Trophoblast cell (in vitro differentiated cells and primary cell): Measurements from ENCODE around the gene P2RY11.
A peak's percentile ranks its signal among the peaks of the same experiment; 100 is the strongest.

Source experiments
- DNase-seq, 2 donors: peaks; one replicate each; pipeline ENCODE4 v3.0.0-alpha.2; 2016
- H2AFZ ChIP-seq: 2 replicates; pipeline ENCODE4 v1.6.1; 2013; ENCODE audit warnings: low read length, moderate library complexity, mild to moderate bottlenecking; ENCODE audit not compliant: insufficient read depth, poor library complexity
- H2AK5ac ChIP-seq: 2 replicates; pipeline ENCODE4 v1.6.1; 2013; ENCODE audit warnings: mild to moderate bottlenecking, low read length
- H2BK120ac ChIP-seq: 2 replicates; pipeline ENCODE4 v1.6.1; 2013; ENCODE audit warnings: low read length, mild to moderate bottlenecking, moderate library complexity; ENCODE audit not compliant: insufficient read depth, poor library complexity
- H2BK12ac ChIP-seq: 2 replicates; pipeline ENCODE4 v1.6.1; 2013; ENCODE audit warnings: mild to moderate bottlenecking, low read length, moderate library complexity
- H2BK5ac ChIP-seq: 2 replicates; pipeline ENCODE4 v1.6.1; 2013; ENCODE audit warnings: low read length, low read depth, moderate library complexity, mild to moderate bottlenecking; ENCODE audit not compliant: poor library complexity
- H3K14ac ChIP-seq: 2 replicates; pipeline ENCODE4 v1.6.1; 2013; ENCODE audit warnings: mild to moderate bottlenecking, low read length
- H3K18ac ChIP-seq: 2 replicates; pipeline ENCODE4 v1.6.1; 2013; ENCODE audit warnings: mild to moderate bottlenecking, low read length
- H3K23ac ChIP-seq: 2 replicates; pipeline ENCODE4 v1.6.1; 2013; ENCODE audit warnings: low read length
- H3K27ac ChIP-seq: 2 replicates; pipeline ENCODE4 v1.5.1; 2013; ENCODE audit warnings: low read depth, mild to moderate bottlenecking, inconsistent platforms, low read length, moderate library complexity
- H3K27me3 ChIP-seq: 2 replicates; pipeline ENCODE4 v1.6.1; 2013; ENCODE audit warnings: inconsistent platforms, mild to moderate bottlenecking, low read length, moderate library complexity; ENCODE audit not compliant: insufficient read depth
- H3K36me3 ChIP-seq, 2 experiments: 1 replicate in 1 of 2; 2 replicates in 1 of 2; pipeline ENCODE4 v1.6.1; 2013; ENCODE audit warnings: low read length in 2 of 2, mild to moderate bottlenecking in 2 of 2, moderate library complexity in 1 of 2; ENCODE audit not compliant: insufficient read depth in 2 of 2, control insufficient read depth in 1 of 2
- H3K4ac ChIP-seq: 2 replicates; pipeline ENCODE4 v1.6.1; 2013; ENCODE audit warnings: low read depth, mild to moderate bottlenecking, low read length, moderate library complexity
- H3K4me1 ChIP-seq, 2 experiments: 1 replicate in 1 of 2; 2 replicates in 1 of 2; pipeline ENCODE4 v1.6.1; 2013; ENCODE audit warnings: low read length in 2 of 2, mild to moderate bottlenecking in 2 of 2, moderate library complexity in 1 of 2; ENCODE audit not compliant: insufficient read depth in 2 of 2, control insufficient read depth in 1 of 2
- H3K4me2 ChIP-seq: 2 replicates; pipeline ENCODE4 v1.6.1; 2013; ENCODE audit warnings: inconsistent platforms, mild to moderate bottlenecking, low read length, moderate library complexity
- H3K4me3 ChIP-seq: 2 replicates; pipeline ENCODE4 v1.5.1; 2013; ENCODE audit warnings: mild to moderate bottlenecking, low read depth, low read length, inconsistent platforms
- H3K79me1 ChIP-seq: one replicate; pipeline ENCODE4 v1.6.1; 2013; ENCODE audit warnings: low read length
- H3K79me2 ChIP-seq: 2 replicates; pipeline ENCODE4 v1.6.1; 2013; ENCODE audit warnings: low read length, mild to moderate bottlenecking; ENCODE audit not compliant: control insufficient read depth, insufficient read depth, poor library complexity
- H3K9ac ChIP-seq: 2 replicates; pipeline ENCODE4 v1.6.1; 2013; ENCODE audit warnings: mild to moderate bottlenecking, low read length
- H3K9me3 ChIP-seq: 2 replicates; pipeline ENCODE4 v1.6.1; 2013; ENCODE audit warnings: low read depth, mild to moderate bottlenecking, control low read depth, inconsistent platforms, low read length; ENCODE audit not compliant: insufficient read depth
- H4K12ac ChIP-seq: 2 replicates; pipeline ENCODE4 v1.6.1; 2013; ENCODE audit warnings: low read depth, mild to moderate bottlenecking, low read length, moderate library complexity
- H4K8ac ChIP-seq: 2 replicates; pipeline ENCODE4 v1.6.1; 2013; ENCODE audit warnings: low read depth, mild to moderate bottlenecking, low read length, moderate library complexity
- H4K91ac ChIP-seq: one replicate; pipeline ENCODE4 v1.6.1; 2013; ENCODE audit warnings: low read depth, mild to moderate bottlenecking, low read length, moderate library complexity
- WGBS: extraction: QIAGEN DNeasy Blood & Tissue Kit; methylation state at CpG from one replicate; pipeline ENCODE4 v1.1.7; 2013; ENCODE audit warnings: missing lambda C conversion rate; ENCODE audit not compliant: insufficient read length, insufficient coverage; ENCODE audit errors: extremely low coverage; 5-methylcytosine and 5-hydroxymethylcytosine counted together

P2RY11 gene

GRCh38 chr19:10122045-10122444 is 10.6 kb downstream of the P2RY11 start:
- Histone ChIP-seq H3K36me3 (peaks cover 19 to 36% of the 10 kb centered on the region in 2 experiments), H3K4me2 (no peak overlapping the region), H3K4me3 (no peak overlapping the region), H2BK120ac (no peak overlapping the region), H2AFZ (no peak overlapping the region), H3K4ac (no peak overlapping the region), H3K9me3 (peaks cover 4% of the 10 kb centered on the region), H2BK5ac (no peak overlapping the region), H3K79me2 (peaks cover 8% of the 10 kb centered on the region), H3K9ac (no peak overlapping the region), H3K27ac (no peak overlapping the region), H3K14ac (no peak overlapping the region), H3K4me1 (peaks cover 5 to 6% of the 10 kb centered on the region in 2 experiments), H4K91ac (no peak overlapping the region), H3K27me3 (no peaks in the 10 kb centered on the region), H4K8ac (no peak overlapping the region), H3K18ac (no peak overlapping the region), H3K23ac (no peak overlapping the region), H4K12ac (no peak overlapping the region), H2AK5ac (no peak overlapping the region), H3K79me1 (peaks cover 6% of the 10 kb centered on the region), H2BK12ac (no peak overlapping the region)
- no peak for DNase-seq
- WGBS: no CpG with 5 or more reads among the region's 6 CpGs

- Histone ChIP-seq H4K91ac (no peak overlapping the region), H2BK12ac (no peak overlapping the region), H3K36me3 (peaks cover 16 to 25% of the 10 kb centered on the region in 2 experiments), H3K79me1 (peaks cover 3% of the 10 kb centered on the region), H4K12ac (no peak overlapping the region), H3K14ac (no peak overlapping the region), H3K79me2 (peaks cover 2% of the 10 kb centered on the region), H3K18ac (no peak overlapping the region), H3K4me3 (no peak overlapping the region), H3K9ac (no peak overlapping the region), H3K4me2 (no peak overlapping the region), H3K27ac (no peak overlapping the region), H3K4me1 (no peaks in the 10 kb centered on the region), H3K27me3 (no peaks in the 10 kb centered on the region), H2BK5ac (no peak overlapping the region), H3K9me3 (peaks cover 3% of the 10 kb centered on the region), H4K8ac (no peak overlapping the region), H3K23ac (no peak overlapping the region), H3K4ac (no peak overlapping the region), H2BK120ac (no peak overlapping the region), H2AFZ (no peak overlapping the region), H2AK5ac (no peak overlapping the region)
- no CpG with 5 or more reads among the region's 7 CpGs for WGBS
- DNase-seq: no peak
Measured at GRCh38 chr19:10124429-10124828, 12.9 kb downstream of the P2RY11 start.

- H3K4ac ChIP-seq: no peak overlapping the region
- no peak overlapping the region for H3K18ac ChIP-seq
- no peak overlapping the region for H2BK5ac ChIP-seq
- H3K4me1 ChIP-seq: no peaks in the 10 kb centered on the region
- no peak overlapping the region for H4K91ac ChIP-seq
- WGBS: no CpG with 5 or more reads among the region's 4 CpGs
- peaks cover 29 to 36% of the 10 kb centered on the region in 2 experiments for H3K36me3 ChIP-seq
- H3K27ac ChIP-seq: no peak overlapping the region
- no peak overlapping the region for H4K8ac ChIP-seq
- H3K9me3 ChIP-seq: no peaks in the 10 kb centered on the region
- no peak overlapping the region for H3K9ac ChIP-seq
- H3K79me1 ChIP-seq: no peaks in the 10 kb centered on the region
- H3K4me2 ChIP-seq: no peak overlapping the region
- H3K27me3 ChIP-seq: no peaks in the 10 kb centered on the region
- H3K23ac ChIP-seq: no peak overlapping the region
- H4K12ac ChIP-seq: no peak overlapping the region
- no peak overlapping the region for H2AK5ac ChIP-seq
- H2BK120ac ChIP-seq: no peak overlapping the region
- H3K14ac ChIP-seq: no peak overlapping the region
- H3K4me3 ChIP-seq: no peak overlapping the region
- H2BK12ac ChIP-seq: no peak overlapping the region
- H2AFZ ChIP-seq: no peak overlapping the region
- no peaks in the 10 kb centered on the region for H3K79me2 ChIP-seq
- DNase-seq: no peak
Measured at GRCh38 chr19:10126213-10126639, 14.7 kb downstream of the P2RY11 start.

- Histone ChIP-seq H3K4me2 (no peak overlapping the region), H2BK120ac (no peak overlapping the region), H3K9me3 (no peaks in the 10 kb centered on the region), H3K18ac (no peak overlapping the region), H3K79me1 (no peaks in the 10 kb centered on the region), H3K27me3 (no peaks in the 10 kb centered on the region), H3K4ac (no peak overlapping the region), H3K4me1 (no peaks in the 10 kb centered on the region), H4K8ac (no peak overlapping the region), H4K12ac (no peak overlapping the region), H2AFZ (no peak overlapping the region), H2BK12ac (no peak overlapping the region), H3K27ac (no peak overlapping the region), H4K91ac (no peak overlapping the region), H3K9ac (no peak overlapping the region), H3K79me2 (no peaks in the 10 kb centered on the region), H3K23ac (no peak overlapping the region), H2BK5ac (no peak overlapping the region), H3K4me3 (no peak overlapping the region), H3K36me3 (peaks cover 67 to 77% of the 10 kb centered on the region in 2 experiments), H2AK5ac (no peak overlapping the region), H3K14ac (no peak overlapping the region)
- peak in 1 of 2 donors; percentile 2 for DNase-seq
- no CpG with 5 or more reads among the region's 7 CpGs for WGBS
Measured at GRCh38 chr19:10132905-10133304, 21.4 kb downstream of the P2RY11 start.
